HepG2 (cell line): ENCODE measurements around the gene GALNT10. TPM values are rescaled to one million over a fixed set of nuclear protein-coding genes. Genes with fewer than 3 reads are reported as not detected.

Source experiments
- ATAC-seq: fragments of 200-7000 bp; cut with Tn5 transposase; 3 replicates; pipeline ENCODE4 v1.9.1; 2020; ENCODE audit warnings: mild to moderate bottlenecking, moderate library complexity
- BruUV-seq: library from RNA; stranded (reverse); fragments of 400-500 nt; replicated peaks from 2 replicates; lab custom pipeline; 2021; lab: Mats Ljungman, UMichigan
- CTCF ChIA-PET: fragments of 300-600 bp; formaldehyde crosslinking; extraction: SDS; loops from one replicate; lab custom pipeline; 2021; ENCODE audit warnings: low total read pairs, inconsistent platforms, low intra/inter-chr PET ratio; lab: Yijun Ruan, JAX
- POLR2A ChIA-PET: fragments of 350-600 bp; sonication (Branson Sonifier 250); formaldehyde crosslinking; loops from one replicate; lab custom pipeline; 2020; ENCODE audit warnings: antibody characterized with exemption, inconsistent platforms; lab: Yijun Ruan, JAX
- DNase-seq: peaks from one replicate; pipeline ENCODE4 v3.0.0-alpha.2; 2015; ENCODE audit warnings: low spot score
- FAIRE-seq: peaks from 3 replicates; lab custom pipeline; 2011; peaks lifted over from hg19 to GRCh38; lab: Jason Lieb, UNC
- H2AFZ ChIP-seq: one replicate; pipeline ENCODE4 v1.6.1; 2011; ENCODE audit warnings: low read length, inconsistent platforms
- H3K27ac ChIP-seq: fragments of 300-600 bp; 3 replicates; pipeline ENCODE4 v1.8.0; 2011; ENCODE audit warnings: mixed run types, mild to moderate bottlenecking, mixed read lengths, low read length, inconsistent platforms; ENCODE audit not compliant: insufficient read depth; ENCODE audit errors: extremely low read length
- H3K27me3 ChIP-seq, 2 experiments: fragments of 200-600 bp in 1 of 2; 2 replicates in 1 of 2; 3 replicates in 1 of 2; pipeline versions ENCODE4 v1.6.0 to v1.8.0; 2011; ENCODE audit warnings: low read length in 2 of 2, mild to moderate bottlenecking in 2 of 2, moderate library complexity in 2 of 2, inconsistent platforms in 1 of 2; ENCODE audit not compliant: insufficient read depth in 2 of 2, control insufficient read depth in 1 of 2
- H3K36me3 ChIP-seq, 2 experiments: fragments of 200-600 bp in 1 of 2; replicated peaks in 1 of 2; 2 replicates in 1 of 2; 3 replicates in 1 of 2; pipeline versions ENCODE4 v1.5.1 to v1.8.0; 2011; ENCODE audit warnings: low read length in 2 of 2, inconsistent platforms in 1 of 2; ENCODE audit not compliant: insufficient read depth in 2 of 2, control insufficient read depth in 1 of 2
- H3K4me1 ChIP-seq: 2 replicates; pipeline ENCODE4 v1.5.1; 2012; ENCODE audit warnings: low read length, inconsistent platforms; ENCODE audit not compliant: insufficient read depth
- H3K4me2 ChIP-seq: 2 replicates; pipeline ENCODE4 v1.6.0; 2011; ENCODE audit warnings: low read depth, low read length, inconsistent platforms
- H3K4me3 ChIP-seq, 3 experiments: fragments of 200-600 bp in 1 of 3; sonication (generic), shearing (Covaris generic) in 1 of 3; replicated peaks in 1 of 3; 2 replicates each; pipeline ENCODE4 v1.5.1; 2011 to 2016; ENCODE audit warnings: low read length in 3 of 3, inconsistent platforms in 2 of 3, low read depth in 2 of 3, mild to moderate bottlenecking in 2 of 3, control low read depth in 1 of 3, mixed read lengths in 1 of 3; ENCODE audit not compliant: insufficient read depth in 1 of 3
- H3K79me2 ChIP-seq: one replicate; pipeline ENCODE4 v1.6.1; 2011; ENCODE audit warnings: low read length, inconsistent platforms; ENCODE audit not compliant: insufficient read depth
- H3K9ac ChIP-seq: 2 replicates; pipeline ENCODE4 v1.6.0; 2011; ENCODE audit warnings: mild to moderate bottlenecking, low read depth, low read length, inconsistent platforms; ENCODE audit not compliant: insufficient read depth
- H3K9me3 ChIP-seq: 2 replicates; pipeline ENCODE4 v1.5.1; 2012; ENCODE audit warnings: mild to moderate bottlenecking, low read length
- H4K20me1 ChIP-seq: 2 replicates; pipeline ENCODE4 v1.6.0; 2011; ENCODE audit warnings: inconsistent platforms, mild to moderate bottlenecking, low read length, moderate library complexity; ENCODE audit not compliant: insufficient read depth
- ZNF468 ChIP-seq: sonication (generic); formaldehyde crosslinking; IDR thresholded peaks from 2 replicates; pipeline ENCODE4 v1.8.0; 2022; ENCODE audit warnings: mild to moderate bottlenecking, moderate library complexity, missing genetic modification reagents
- ZNF512 ChIP-seq: sonication (generic); formaldehyde crosslinking; IDR thresholded peaks from 2 replicates; pipeline ENCODE4 v1.4.0; 2020; ENCODE audit warnings: mild to moderate bottlenecking, missing genetic modification reagents
- WGBS: methylation state at CpG from one replicate; pipeline ENCODE4 v1.1.6; 2017; ENCODE audit warnings: low lambda C conversion rate; 5-methylcytosine and 5-hydroxymethylcytosine counted together
- in situ Hi-C: cut with HindIII; loops from 2 replicates; pipeline ENCODE4 v1.10.0; 2017; ENCODE audit warnings: low pct_unique_long_range_greater_than_20kb; ENCODE audit not compliant: extremely low pct_ligation_motif_present
- intact Hi-C: fragments of 100-400 bp; cut with micrococcal nuclease; formaldehyde crosslinking; loops from one replicate; pipeline ENCODE4 v1.10.0; 2022; ENCODE audit not compliant: unreplicated experiment
- polyA plus RNA-seq, 8 experiments: library from polyadenylated mRNA; depleted of rRNA in 3 of 8; stranded (reverse) in 7 of 8; unstranded in 1 of 8; fragments of >200 nt; fragmentation: Illumina TruSeq in 4 of 8; extraction: Trizol in 4 of 8; gene quantifications; 2 replicates each; pipeline versions ENCODE4 v1.2.1 to v1.2.3, GENCODE V29; 2011 to 2016; ENCODE audit warnings: low read depth in 4 of 8, missing spikeins in 1 of 8, mixed read lengths in 1 of 8; ENCODE audit not compliant: insufficient read depth in 1 of 8
- total RNA-seq, 5 experiments: library from RNA; depleted of rRNA; stranded (reverse); fragments of >200 nt; fragmentation: Illumina TruSeq; extraction: Trizol; gene quantifications; 2 replicates each; pipeline ENCODE4 v1.2.3, GENCODE V29; 2016; ENCODE audit warnings: low read depth in 1 of 5
- TF ChIP-seq, protein P1 (sequence below): sonication (generic); formaldehyde crosslinking; IDR thresholded peaks from 2 replicates; pipeline ENCODE4 v1.4.0; 2020; ENCODE audit warnings: missing genetic modification reagents, mild to moderate bottlenecking, borderline replicate concordance

The GALNT10 gene
- total and polyA plus RNA-seq, 2 of the 13 experiments (the other 11 are each of a cell fraction or from before 2014, with no cell fraction given) = 8.1 to 11.2 TPM

GRCh38 chr5:154410008-154410407 lies 219.5 kb downstream of the GALNT10 start (continued):
- TF ChIP-seq, protein P1, sequence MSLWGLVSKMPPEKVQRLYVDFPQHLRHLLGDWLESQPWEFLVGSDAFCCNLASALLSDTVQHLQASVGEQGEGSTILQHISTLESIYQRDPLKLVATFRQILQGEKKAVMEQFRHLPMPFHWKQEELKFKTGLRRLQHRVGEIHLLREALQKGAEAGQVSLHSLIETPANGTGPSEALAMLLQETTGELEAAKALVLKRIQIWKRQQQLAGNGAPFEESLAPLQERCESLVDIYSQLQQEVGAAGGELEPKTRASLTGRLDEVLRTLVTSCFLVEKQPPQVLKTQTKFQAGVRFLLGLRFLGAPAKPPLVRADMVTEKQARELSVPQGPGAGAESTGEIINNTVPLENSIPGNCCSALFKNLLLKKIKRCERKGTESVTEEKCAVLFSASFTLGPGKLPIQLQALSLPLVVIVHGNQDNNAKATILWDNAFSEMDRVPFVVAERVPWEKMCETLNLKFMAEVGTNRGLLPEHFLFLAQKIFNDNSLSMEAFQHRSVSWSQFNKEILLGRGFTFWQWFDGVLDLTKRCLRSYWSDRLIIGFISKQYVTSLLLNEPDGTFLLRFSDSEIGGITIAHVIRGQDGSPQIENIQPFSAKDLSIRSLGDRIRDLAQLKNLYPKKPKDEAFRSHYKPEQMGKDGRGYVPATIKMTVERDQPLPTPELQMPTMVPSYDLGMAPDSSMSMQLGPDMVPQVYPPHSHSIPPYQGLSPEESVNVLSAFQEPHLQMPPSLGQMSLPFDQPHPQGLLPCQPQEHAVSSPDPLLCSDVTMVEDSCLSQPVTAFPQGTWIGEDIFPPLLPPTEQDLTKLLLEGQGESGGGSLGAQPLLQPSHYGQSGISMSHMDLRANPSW (CRISPR knock-in tag) = no peak
- TF ChIP-seq ZNF512 (CRISPR knock-in tag) = no peak
- TF ChIP-seq, all 625 proteins: peak for 0

GRCh38 chr5:154410786-154411185 lies 220.3 kb downstream of the GALNT10 start:
- no TSS peak for BruUV-seq
- Histone ChIP-seq H3K27me3 (no peaks in the 10 kb centered on the region), H3K4me3 (no peak overlapping the region), H3K36me3 (peaks cover 0 to 2% of the 10 kb centered on the region in 2 experiments; a peak in 1 of 5 replicates), H2AFZ (no peak overlapping the region), H3K9me3 (no peaks in the 10 kb centered on the region), H3K4me2 (no peak overlapping the region), H4K20me1 (no peaks in the 10 kb centered on the region), H3K27ac (no peak overlapping the region), H3K4me1 (no peaks in the 10 kb centered on the region), H3K9ac (no peak overlapping the region), H3K79me2 (no peaks in the 10 kb centered on the region)
- intact Hi-C loops (no loop called here), in situ Hi-C loops (no loop called here)
- no peak for DNase-seq
- 91% methylated on average over 6 of the region's 6 CpGs for WGBS
- ATAC-seq = no peak
- FAIRE-seq = no peak
- ChIA-PET CTCF (no interaction called here), POLR2A (no interaction called here)
- TF ChIP-seq ZNF468 (CRISPR knock-in tag) = no peak
